DND-41 (cell line): ENCODE measurements around the gene PCK2.

Experiments
- ATAC-seq: fragments of 200-7000 bp; cut with Tn5 transposase; 3 replicates; pipeline ENCODE4 v1.9.1; 2021; ENCODE audit warnings: low read depth; ENCODE audit not compliant: insufficient read depth
- DNase-seq: peaks from one replicate; pipeline ENCODE4 v3.0.0-alpha.2; 2020
- H2AFZ ChIP-seq: 2 replicates; pipeline ENCODE4 v1.6.0; 2012; ENCODE audit warnings: low read depth, low read length
- H3K27ac ChIP-seq: 2 replicates; pipeline ENCODE4 v1.5.1; 2012; ENCODE audit warnings: low read length, inconsistent platforms
- H3K27me3 ChIP-seq: fragments of 200-600 bp; sonication (generic); 2 replicates; pipeline ENCODE4 v1.6.0; 2012; ENCODE audit warnings: low read length, mild to moderate bottlenecking, inconsistent platforms; ENCODE audit not compliant: insufficient read depth, poor library complexity
- H3K36me3 ChIP-seq: 2 replicates; pipeline ENCODE4 v1.5.1; 2012; ENCODE audit warnings: low read length, inconsistent platforms; ENCODE audit not compliant: insufficient read depth
- H3K4me1 ChIP-seq: 2 replicates; pipeline ENCODE4 v1.5.1; 2012; ENCODE audit warnings: mild to moderate bottlenecking, low read length; ENCODE audit not compliant: insufficient read depth
- H3K4me2 ChIP-seq: 2 replicates; pipeline ENCODE4 v1.6.0; 2012; ENCODE audit warnings: mild to moderate bottlenecking, moderate library complexity, low read length, inconsistent platforms; ENCODE audit not compliant: insufficient read depth
- H3K4me3 ChIP-seq, 2 experiments: fragments of 200-600 bp in 1 of 2; shearing (Covaris generic) in 1 of 2; 2 replicates each; pipeline ENCODE4 v1.5.1; 2012 to 2016; ENCODE audit warnings: inconsistent platforms in 2 of 2, low read length in 2 of 2, mild to moderate bottlenecking in 2 of 2, low read depth in 1 of 2, moderate library complexity in 1 of 2
- H3K79me2 ChIP-seq: 2 replicates; pipeline ENCODE4 v1.6.0; 2012; ENCODE audit warnings: low read length, inconsistent platforms; ENCODE audit not compliant: insufficient read depth
- H3K9ac ChIP-seq: 2 replicates; pipeline ENCODE4 v1.6.0; 2012; ENCODE audit warnings: low read depth, mild to moderate bottlenecking, inconsistent platforms, low read length, moderate library complexity
- H3K9me3 ChIP-seq: 2 replicates; pipeline ENCODE4 v1.5.1; 2012; ENCODE audit warnings: low read length, moderate library complexity, mild to moderate bottlenecking, inconsistent platforms; ENCODE audit not compliant: insufficient read depth, severe bottlenecking
- H4K20me1 ChIP-seq: 2 replicates; pipeline ENCODE4 v1.6.0; 2012; ENCODE audit warnings: low read length; ENCODE audit not compliant: insufficient read depth
- CTCF ChIP-seq: IDR thresholded peaks from 2 replicates; pipeline ENCODE4 v1.5.1; 2012; ENCODE audit warnings: borderline replicate concordance, low read length, moderate library complexity, mild to moderate bottlenecking; ENCODE audit not compliant: poor library complexity, severe bottlenecking; ENCODE audit errors: extremely low read depth
- EZH2 ChIP-seq: IDR thresholded peaks from 3 replicates; pipeline ENCODE4 v1.6.1; 2012; ENCODE audit warnings: borderline replicate concordance, low read depth, mild to moderate bottlenecking, moderate library complexity, low read length, inconsistent platforms; ENCODE audit not compliant: severe bottlenecking

PCK2 gene

GRCh38 chr14:24060984-24061913 is 32.9 kb upstream of the PCK2 start:
- ATAC-seq (no peak), DNase-seq (no peak)
- Histone ChIP-seq H3K4me1 (no peaks in the 10 kb centered on the region), H3K27ac (no peak overlapping the region), H3K27me3 (no peaks in the 10 kb centered on the region), H3K9ac (no peak overlapping the region), H4K20me1 (no peaks in the 10 kb centered on the region), H3K4me3 (no peak overlapping the region), H2AFZ (no peak overlapping the region), H3K36me3 (no peaks in the 10 kb centered on the region), H3K79me2 (no peaks in the 10 kb centered on the region), H3K9me3 (no peaks in the 10 kb centered on the region), H3K4me2 (no peak overlapping the region)
- no peak for TF ChIP-seq EZH2
- no peak for TF ChIP-seq CTCF

- no peaks in the 10 kb centered on the region for H3K36me3 ChIP-seq
- H4K20me1 ChIP-seq, result no peaks in the 10 kb centered on the region
- H3K9me3 ChIP-seq, result no peaks in the 10 kb centered on the region
- ATAC-seq (no peak), DNase-seq (no peak)
- no peak overlapping the region for H3K4me3 ChIP-seq
- no peaks in the 10 kb centered on the region for H3K27me3 ChIP-seq
- H3K27ac ChIP-seq, result no peak overlapping the region
- no peak for TF ChIP-seq EZH2
- no peak for TF ChIP-seq CTCF
- no peak overlapping the region for H2AFZ ChIP-seq
- no peaks in the 10 kb centered on the region for H3K4me1 ChIP-seq
- H3K9ac ChIP-seq, result no peak overlapping the region
- no peak overlapping the region for H3K4me2 ChIP-seq
- H3K79me2 ChIP-seq, result no peaks in the 10 kb centered on the region
Observed at GRCh38 chr14:24062216-24062980, 31.7 kb upstream of the PCK2 start.

- Histone ChIP-seq H3K27me3 (no peaks in the 10 kb centered on the region), H3K27ac (no peak overlapping the region), H3K9me3 (no peaks in the 10 kb centered on the region), H3K36me3 (no peaks in the 10 kb centered on the region), H3K9ac (no peak overlapping the region), H3K79me2 (no peaks in the 10 kb centered on the region), H3K4me3 (no peak overlapping the region), H3K4me2 (no peak overlapping the region), H2AFZ (no peak overlapping the region), H3K4me1 (no peaks in the 10 kb centered on the region), H4K20me1 (no peaks in the 10 kb centered on the region)
- no peak for ATAC-seq
- DNase-seq, result no peak
- no peak for TF ChIP-seq CTCF
- TF ChIP-seq EZH2, result no peak
Observed at GRCh38 chr14:24063263-24063836, 30.8 kb upstream of the PCK2 start.
